SK-N-SH (cell line): ENCODE results near the gene THEMIS. TPM values are rescaled to one million over a fixed set of nuclear protein-coding genes. Genes with fewer than 3 reads are reported as not detected.
A peak's percentile ranks its signal among the peaks of the same experiment; 100 is the strongest.

ENCODE experiments used
- CTCF ChIA-PET: fragments of 300-600, 350-600 bp; formaldehyde crosslinking; extraction: SDS; loops from one replicate; lab custom pipeline; 2021; lab: Yijun Ruan, JAX
- POLR2A ChIA-PET: fragments of 350-600 bp; sonication (Branson Sonifier 250); formaldehyde crosslinking; extraction: SDS; loops from one replicate; lab custom pipeline; 2020; ENCODE audit warnings: antibody characterized with exemption, inconsistent platforms; lab: Yijun Ruan, JAX
- DNase-seq: peaks from one replicate; pipeline ENCODE4 v3.0.0; 2012
- H2AFZ ChIP-seq: fragments of 200-600 bp; sonication (generic); 2 replicates; pipeline ENCODE4 v1.8.1; 2016; ENCODE audit warnings: antibody characterized with exemption, mild to moderate bottlenecking, low read depth
- H3F3A ChIP-seq: fragments of 200-600 bp; sonication (generic); replicated peaks from 2 replicates; pipeline ENCODE3; 2016; ENCODE audit warnings: antibody characterized with exemption, mild to moderate bottlenecking; ENCODE audit not compliant: insufficient read depth
- H3K27ac ChIP-seq, 2 experiments: fragments of 200-500 bp in 1 of 2; fragments of 200-600 bp in 1 of 2; sonication (Bioruptor generic) in 1 of 2; sonication (generic), shearing (Covaris generic) in 1 of 2; 2 replicates each; pipeline versions ENCODE4 v1.5.1 to v1.6.1; 2014 to 2016; ENCODE audit warnings: low read depth in 2 of 2, inconsistent platforms in 1 of 2, low read length in 1 of 2, mild to moderate bottlenecking in 1 of 2, mixed read lengths in 1 of 2
- H3K27me3 ChIP-seq: fragments of 200-600 bp; sonication (generic), shearing (Covaris generic); 2 replicates; pipeline ENCODE4 v1.6.1; 2016; ENCODE audit warnings: mixed run types; ENCODE audit not compliant: insufficient read depth
- H3K36me3 ChIP-seq, 2 experiments: fragments of 200-500 bp in 1 of 2; fragments of 200-600 bp in 1 of 2; sonication (Bioruptor generic) in 1 of 2; sonication (generic) in 1 of 2; replicated peaks in 1 of 2; 2 replicates each; pipeline versions ENCODE3 to v1.5.1; 2014 to 2016; ENCODE audit warnings: low read length in 1 of 2, mild to moderate bottlenecking in 1 of 2; ENCODE audit not compliant: insufficient read depth in 2 of 2, control insufficient read depth in 1 of 2
- H3K4me1 ChIP-seq, 2 experiments: fragments of 200-500 bp in 1 of 2; fragments of 200-600 bp in 1 of 2; sonication (Bioruptor generic) in 1 of 2; sonication (generic), shearing (Covaris generic) in 1 of 2; 2 replicates each; pipeline versions ENCODE4 v1.5.1 to v1.6.1; 2014 to 2016; ENCODE audit warnings: low read depth in 1 of 2, low read length in 1 of 2, mixed run types in 1 of 2; ENCODE audit not compliant: insufficient read depth in 2 of 2, control insufficient read depth in 1 of 2
- H3K4me2 ChIP-seq: fragments of 200-600 bp; sonication (generic), shearing (Covaris generic); 2 replicates; pipeline ENCODE4 v1.6.1; 2017; ENCODE audit warnings: mixed run types
- H3K4me3 ChIP-seq, 2 experiments: fragments of 200-500 bp in 1 of 2; fragments of 200-600 bp in 1 of 2; sonication (Bioruptor generic) in 1 of 2; sonication (generic), shearing (Covaris generic) in 1 of 2; 2 replicates each; pipeline versions ENCODE4 v1.5.1 to v1.8.1; 2014 to 2016; ENCODE audit warnings: low read depth in 2 of 2, inconsistent platforms in 1 of 2, low read length in 1 of 2, mild to moderate bottlenecking in 1 of 2, mixed read lengths in 1 of 2, moderate library complexity in 1 of 2
- H3K79me2 ChIP-seq: fragments of 200-600 bp; sonication (generic); 2 replicates; pipeline ENCODE4 v1.8.1; 2017; ENCODE audit warnings: mild to moderate bottlenecking; ENCODE audit not compliant: insufficient read depth
- H3K9ac ChIP-seq: fragments of 200-600 bp; sonication (generic); 2 replicates; pipeline ENCODE4 v1.6.1; 2017; ENCODE audit warnings: mixed run types
- H3K9me2 ChIP-seq: fragments of 200-600 bp; sonication (generic); 2 replicates; pipeline ENCODE4 v1.6.1; 2017; ENCODE audit warnings: mixed run types
- H3K9me3 ChIP-seq: fragments of 200-600 bp; sonication (generic); 2 replicates; pipeline ENCODE4 v1.6.1; 2017; ENCODE audit warnings: mixed run types, mild to moderate bottlenecking, moderate library complexity
- H4K20me1 ChIP-seq: fragments of 200-600 bp; sonication (generic); 2 replicates; pipeline ENCODE4 v1.6.1; 2017; ENCODE audit warnings: mild to moderate bottlenecking, mixed run types; ENCODE audit not compliant: insufficient read depth
- FOXJ3 ChIP-seq: sonication (generic); formaldehyde crosslinking; IDR thresholded peaks from 2 replicates; pipeline ENCODE4 v1.5.1; 2020; ENCODE audit warnings: mild to moderate bottlenecking, missing genetic modification reagents
- GABPA ChIP-seq: IDR thresholded peaks from 2 replicates; pipeline ENCODE4 v1.4.0; 2012; ENCODE audit warnings: low read depth, mild to moderate bottlenecking
- GATA2 ChIP-seq: sonication (generic); formaldehyde crosslinking; IDR thresholded peaks from 2 replicates; pipeline ENCODE4 v1.5.0; 2020; ENCODE audit warnings: mild to moderate bottlenecking, missing genetic modification reagents
- JUND ChIP-seq: IDR thresholded peaks from 2 replicates; pipeline ENCODE4 v1.4.0; 2012
- POLR2AphosphoS5 ChIP-seq: IDR thresholded peaks from 2 replicates; pipeline ENCODE4 v1.6.1; 2012; ENCODE audit warnings: low read depth, low read length
- RAD21 ChIP-seq: IDR thresholded peaks from 2 replicates; pipeline ENCODE4 v1.6.1; 2012; ENCODE audit warnings: mild to moderate bottlenecking, low read length
- RXRA ChIP-seq: IDR thresholded peaks from 2 replicates; pipeline ENCODE4 v1.4.0; 2012; ENCODE audit warnings: low read depth, mild to moderate bottlenecking, borderline replicate concordance
- SIN3A ChIP-seq: IDR thresholded peaks from 2 replicates; pipeline ENCODE4 v1.6.1; 2012; ENCODE audit warnings: low read depth, mild to moderate bottlenecking, low read length, moderate library complexity, borderline replicate concordance
- SMC3 ChIP-seq: IDR thresholded peaks from 2 replicates; pipeline ENCODE4 v1.6.1; 2012; ENCODE audit warnings: low read depth, low read length, improper control_type of control experiment
- YY1 ChIP-seq: IDR thresholded peaks from 2 replicates; pipeline ENCODE4 v1.4.0; 2012; ENCODE audit warnings: low read depth, mild to moderate bottlenecking
- WGBS: methylation state at CpG from one replicate; pipeline ENCODE4 v1.1.6; 2017; ENCODE audit warnings: low lambda C conversion rate; 5-methylcytosine and 5-hydroxymethylcytosine counted together
- polyA plus RNA-seq, 3 experiments: library from polyadenylated mRNA; depleted of rRNA; stranded (reverse); fragments of >200 nt; gene quantifications; 2 replicates each; pipeline ENCODE4 v1.2.3, GENCODE V29; 2012
- TF ChIP-seq, protein P1 (sequence below): fragments of 150-350 bp; IDR thresholded peaks from 2 replicates; pipeline ENCODE4 v1.6.1; 2017; ENCODE audit warnings: antibody characterized with exemption, low read length, low read depth, borderline replicate concordance
- TF ChIP-seq, protein P2 (sequence below): IDR thresholded peaks from 2 replicates; pipeline ENCODE4; 2012
- TF ChIP-seq, protein P3 (sequence below): IDR thresholded peaks from 2 replicates; pipeline ENCODE4 v1.4.0; 2012; ENCODE audit warnings: low read depth, borderline replicate concordance
- TF ChIP-seq, protein P4 (sequence below): IDR thresholded peaks from 2 replicates; pipeline ENCODE4 v1.4.0; 2012; ENCODE audit warnings: low read depth, borderline replicate concordance
- TF ChIP-seq, protein P5 (sequence below): IDR thresholded peaks from 2 replicates; pipeline ENCODE4 v1.4.0; 2012; ENCODE audit warnings: low read depth
- TF ChIP-seq, protein P6 (sequence below): IDR thresholded peaks from 2 replicates; pipeline ENCODE4 v1.6.1; 2012; ENCODE audit warnings: mild to moderate bottlenecking, low read depth, low read length, moderate library complexity

Gene THEMIS
- polyA plus RNA-seq, 1 of the 3 experiments (the other 2 are of a cell fraction) = not detected

DNA sequence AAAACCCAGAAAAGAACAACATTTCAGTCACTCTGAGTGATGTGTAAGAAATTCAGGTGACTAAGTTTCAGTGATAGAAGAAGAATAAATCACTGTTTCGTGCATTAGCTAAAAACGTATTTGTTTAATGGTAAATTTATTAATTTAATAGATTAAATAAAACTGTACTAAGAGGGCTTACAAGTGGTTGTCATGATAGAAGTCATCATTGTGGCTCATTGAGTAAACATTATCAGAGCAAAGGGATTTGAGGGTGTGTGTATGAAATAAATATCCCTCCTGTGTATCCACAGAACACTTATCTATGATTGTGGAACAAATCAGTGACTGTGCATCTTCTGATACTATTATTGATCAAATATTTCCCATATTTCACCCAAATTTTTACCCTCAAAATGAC is 40.1 kb downstream of the THEMIS start:
- no peaks in the 10 kb centered on the region for H3K79me2 ChIP-seq
- no peaks in the 10 kb centered on the region for H3K4me1 ChIP-seq
- ChIA-PET CTCF (no interaction called here), POLR2A (no interaction called here)
- no peak for DNase-seq
- H3K27me3 ChIP-seq = no peaks in the 10 kb centered on the region
- no peaks in the 10 kb centered on the region for H3K9me2 ChIP-seq
- no peak overlapping the region for H3K27ac ChIP-seq
- no peaks in the 10 kb centered on the region for H4K20me1 ChIP-seq
- WGBS = 64% methylated on average over 2 of the region's 2 CpGs
- H3K36me3 ChIP-seq = no peaks in the 10 kb centered on the region
- TF ChIP-seq, protein P1, sequence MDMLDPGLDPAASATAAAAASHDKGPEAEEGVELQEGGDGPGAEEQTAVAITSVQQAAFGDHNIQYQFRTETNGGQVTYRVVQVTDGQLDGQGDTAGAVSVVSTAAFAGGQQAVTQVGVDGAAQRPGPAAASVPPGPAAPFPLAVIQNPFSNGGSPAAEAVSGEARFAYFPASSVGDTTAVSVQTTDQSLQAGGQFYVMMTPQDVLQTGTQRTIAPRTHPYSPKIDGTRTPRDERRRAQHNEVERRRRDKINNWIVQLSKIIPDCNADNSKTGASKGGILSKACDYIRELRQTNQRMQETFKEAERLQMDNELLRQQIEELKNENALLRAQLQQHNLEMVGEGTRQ = no peak
- TF ChIP-seq SIN3A (no peak), POLR2AphosphoS5 (no peak), SMC3 (no peak), FOXJ3 (no peak), GATA2 (CRISPR knock-in tag) (no peak), RAD21 (no peak), JUND (no peak)
- TF ChIP-seq, protein P2, sequence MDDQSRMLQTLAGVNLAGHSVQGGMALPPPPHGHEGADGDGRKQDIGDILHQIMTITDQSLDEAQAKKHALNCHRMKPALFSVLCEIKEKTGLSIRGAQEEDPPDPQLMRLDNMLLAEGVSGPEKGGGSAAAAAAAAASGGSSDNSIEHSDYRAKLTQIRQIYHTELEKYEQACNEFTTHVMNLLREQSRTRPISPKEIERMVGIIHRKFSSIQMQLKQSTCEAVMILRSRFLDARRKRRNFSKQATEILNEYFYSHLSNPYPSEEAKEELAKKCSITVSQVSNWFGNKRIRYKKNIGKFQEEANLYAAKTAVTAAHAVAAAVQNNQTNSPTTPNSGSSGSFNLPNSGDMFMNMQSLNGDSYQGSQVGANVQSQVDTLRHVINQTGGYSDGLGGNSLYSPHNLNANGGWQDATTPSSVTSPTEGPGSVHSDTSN = no peak
- TF ChIP-seq, protein P3, sequence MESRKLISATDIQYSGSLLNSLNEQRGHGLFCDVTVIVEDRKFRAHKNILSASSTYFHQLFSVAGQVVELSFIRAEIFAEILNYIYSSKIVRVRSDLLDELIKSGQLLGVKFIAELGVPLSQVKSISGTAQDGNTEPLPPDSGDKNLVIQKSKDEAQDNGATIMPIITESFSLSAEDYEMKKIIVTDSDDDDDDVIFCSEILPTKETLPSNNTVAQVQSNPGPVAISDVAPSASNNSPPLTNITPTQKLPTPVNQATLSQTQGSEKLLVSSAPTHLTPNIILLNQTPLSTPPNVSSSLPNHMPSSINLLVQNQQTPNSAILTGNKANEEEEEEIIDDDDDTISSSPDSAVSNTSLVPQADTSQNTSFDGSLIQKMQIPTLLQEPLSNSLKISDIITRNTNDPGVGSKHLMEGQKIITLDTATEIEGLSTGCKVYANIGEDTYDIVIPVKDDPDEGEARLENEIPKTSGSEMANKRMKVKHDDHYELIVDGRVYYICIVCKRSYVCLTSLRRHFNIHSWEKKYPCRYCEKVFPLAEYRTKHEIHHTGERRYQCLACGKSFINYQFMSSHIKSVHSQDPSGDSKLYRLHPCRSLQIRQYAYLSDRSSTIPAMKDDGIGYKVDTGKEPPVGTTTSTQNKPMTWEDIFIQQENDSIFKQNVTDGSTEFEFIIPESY = no peak
- TF ChIP-seq, protein P4, sequence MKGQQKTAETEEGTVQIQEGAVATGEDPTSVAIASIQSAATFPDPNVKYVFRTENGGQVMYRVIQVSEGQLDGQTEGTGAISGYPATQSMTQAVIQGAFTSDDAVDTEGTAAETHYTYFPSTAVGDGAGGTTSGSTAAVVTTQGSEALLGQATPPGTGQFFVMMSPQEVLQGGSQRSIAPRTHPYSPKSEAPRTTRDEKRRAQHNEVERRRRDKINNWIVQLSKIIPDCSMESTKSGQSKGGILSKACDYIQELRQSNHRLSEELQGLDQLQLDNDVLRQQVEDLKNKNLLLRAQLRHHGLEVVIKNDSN = no peak
- TF ChIP-seq, protein P5, sequence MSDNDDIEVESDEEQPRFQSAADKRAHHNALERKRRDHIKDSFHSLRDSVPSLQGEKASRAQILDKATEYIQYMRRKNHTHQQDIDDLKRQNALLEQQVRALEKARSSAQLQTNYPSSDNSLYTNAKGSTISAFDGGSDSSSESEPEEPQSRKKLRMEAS = no peak
- H3K9me3 ChIP-seq = no peaks in the 10 kb centered on the region
- H2AFZ ChIP-seq = no peak overlapping the region
- H3K4me3 ChIP-seq = no peak overlapping the region
- no peaks in the 10 kb centered on the region for H3F3A ChIP-seq
- no peak overlapping the region for H3K4me2 ChIP-seq
- H3K9ac ChIP-seq = no peak overlapping the region

DNA sequence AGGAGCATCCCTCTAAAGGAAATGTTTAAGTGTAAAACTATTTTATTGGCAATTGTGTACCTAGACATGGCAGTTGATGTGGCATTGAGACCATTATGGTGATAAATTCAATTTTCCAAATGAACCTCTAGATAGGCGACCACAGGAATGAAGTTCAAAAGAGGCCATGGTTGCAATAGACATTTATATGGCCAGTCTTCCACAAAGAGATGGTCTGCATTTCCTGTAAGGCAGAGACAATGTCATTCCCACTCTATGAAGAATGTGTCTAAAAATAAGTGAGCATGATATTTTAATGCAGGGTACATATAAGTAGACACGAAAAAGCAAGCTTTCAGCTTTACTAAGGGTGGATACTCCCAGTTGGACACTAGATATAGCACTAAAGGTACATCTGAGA is 40.9 kb downstream of the THEMIS start:
- Histone ChIP-seq H3K79me2 (no peaks in the 10 kb centered on the region), H3K4me1 (no peaks in the 10 kb centered on the region), H3K4me3 (no peak overlapping the region), H3K9me2 (no peaks in the 10 kb centered on the region), H2AFZ (0 out of 2 replicates have a peak overlapping the region, but pooled peaks have one; percentile 2), H3K36me3 (no peaks in the 10 kb centered on the region), H3K27me3 (no peaks in the 10 kb centered on the region), H3K27ac (no peak overlapping the region; a peak in 1 of 4 replicates), H4K20me1 (no peaks in the 10 kb centered on the region), H3K4me2 (no peak overlapping the region), H3K9ac (no peak overlapping the region), H3F3A (no peaks in the 10 kb centered on the region), H3K9me3 (no peaks in the 10 kb centered on the region)
- ChIA-PET CTCF (no interaction called here), POLR2A (no interaction called here)
- no peak for TF ChIP-seq RXRA
- TF ChIP-seq GATA2 (CRISPR knock-in tag) = no peak
- no peak for TF ChIP-seq YY1
- no peak for TF ChIP-seq POLR2AphosphoS5
- TF ChIP-seq RAD21 = no peak
- TF ChIP-seq, protein P5 = no peak
- no peak for TF ChIP-seq FOXJ3
- TF ChIP-seq GABPA = no peak
- TF ChIP-seq, protein P6, sequence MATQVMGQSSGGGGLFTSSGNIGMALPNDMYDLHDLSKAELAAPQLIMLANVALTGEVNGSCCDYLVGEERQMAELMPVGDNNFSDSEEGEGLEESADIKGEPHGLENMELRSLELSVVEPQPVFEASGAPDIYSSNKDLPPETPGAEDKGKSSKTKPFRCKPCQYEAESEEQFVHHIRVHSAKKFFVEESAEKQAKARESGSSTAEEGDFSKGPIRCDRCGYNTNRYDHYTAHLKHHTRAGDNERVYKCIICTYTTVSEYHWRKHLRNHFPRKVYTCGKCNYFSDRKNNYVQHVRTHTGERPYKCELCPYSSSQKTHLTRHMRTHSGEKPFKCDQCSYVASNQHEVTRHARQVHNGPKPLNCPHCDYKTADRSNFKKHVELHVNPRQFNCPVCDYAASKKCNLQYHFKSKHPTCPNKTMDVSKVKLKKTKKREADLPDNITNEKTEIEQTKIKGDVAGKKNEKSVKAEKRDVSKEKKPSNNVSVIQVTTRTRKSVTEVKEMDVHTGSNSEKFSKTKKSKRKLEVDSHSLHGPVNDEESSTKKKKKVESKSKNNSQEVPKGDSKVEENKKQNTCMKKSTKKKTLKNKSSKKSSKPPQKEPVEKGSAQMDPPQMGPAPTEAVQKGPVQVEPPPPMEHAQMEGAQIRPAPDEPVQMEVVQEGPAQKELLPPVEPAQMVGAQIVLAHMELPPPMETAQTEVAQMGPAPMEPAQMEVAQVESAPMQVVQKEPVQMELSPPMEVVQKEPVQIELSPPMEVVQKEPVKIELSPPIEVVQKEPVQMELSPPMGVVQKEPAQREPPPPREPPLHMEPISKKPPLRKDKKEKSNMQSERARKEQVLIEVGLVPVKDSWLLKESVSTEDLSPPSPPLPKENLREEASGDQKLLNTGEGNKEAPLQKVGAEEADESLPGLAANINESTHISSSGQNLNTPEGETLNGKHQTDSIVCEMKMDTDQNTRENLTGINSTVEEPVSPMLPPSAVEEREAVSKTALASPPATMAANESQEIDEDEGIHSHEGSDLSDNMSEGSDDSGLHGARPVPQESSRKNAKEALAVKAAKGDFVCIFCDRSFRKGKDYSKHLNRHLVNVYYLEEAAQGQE = no peak
- DNase-seq = no peak
- 26% methylated on average over 2 of the region's 2 CpGs for WGBS
